Right cardiac atrium (tissue), 5 donors: Measurements from ENCODE around the gene ERGIC3. TPM values are rescaled to one million over a fixed set of nuclear protein-coding genes. Genes with fewer than 3 reads are reported as not detected.

Experiments used
- ATAC-seq, 2 donors: fragments of 200-7000 bp; cut with Tn5 transposase; one replicate each; pipeline versions ENCODE4 v1.8.0 to v1.9.1; 2020; ENCODE audit warnings: moderate library complexity in 2 of 2, mild to moderate bottlenecking in 1 of 2
- DNase-seq, 3 donors: peaks; one replicate each; pipeline ENCODE4 v3.0.0-alpha.2; 2020
- H3K27ac ChIP-seq: one replicate; pipeline ENCODE4 v1.5.1; 2013; ENCODE audit warnings: mild to moderate bottlenecking, low read length, control low read depth, moderate library complexity
- H3K27me3 ChIP-seq: one replicate; pipeline ENCODE4 v1.6.1; 2013; ENCODE audit not compliant: control insufficient read depth, insufficient read depth
- H3K4me1 ChIP-seq: one replicate; pipeline ENCODE4 v1.6.1; 2013; ENCODE audit warnings: low read length; ENCODE audit not compliant: control insufficient read depth, insufficient read depth
- H3K4me3 ChIP-seq: one replicate; pipeline ENCODE4 v1.5.1; 2013; ENCODE audit warnings: low read length, control low read depth
- H3K9me3 ChIP-seq: one replicate; pipeline ENCODE4 v1.6.1; 2013; ENCODE audit warnings: low read length; ENCODE audit not compliant: control insufficient read depth
- WGBS: extraction: QIAGEN DNeasy Blood & Tissue Kit; methylation state at CpG from one replicate; pipeline ENCODE4 v1.1.7; 2013; 5-methylcytosine and 5-hydroxymethylcytosine counted together
- intact Hi-C, 4 donors: fragments of 100-400 bp; cut with DNase I; formaldehyde crosslinking; loops; one replicate each; pipeline versions ENCODE4 v1.11.0 to v1.14.0; 2022 to 2023
- polyA plus RNA-seq: library from polyadenylated mRNA; stranded (reverse); fragments of 200-250 nt; gene quantifications from one replicate; pipeline ENCODE4 v1.2.3, GENCODE V29; 2013
- total RNA-seq, 4 donors: library from RNA; stranded (reverse); fragmentation: NEBNext Ultra II Directional; extraction: Animal tissue kit (Norgen Biotek cat#: 25700); gene quantifications; one replicate each; pipeline ENCODE4 v1.2.1, GENCODE V29; 2021
- donor health status: healthy with polysubstance abuse.
- donor health status: DM: no; HTN: yes; CAD: no.
- donor health status: DM: no; HTN: no; CAD: no.
- donor health status: DM: no; HTN: yes; CAD: no; lungs with severe emphysema.
- donor health status: DM: yes; HTN: yes; CAD: no.

The ERGIC3 gene
- total and polyA plus RNA-seq, 5 donors = 83.7 to 138 (median 132) TPM

DNA sequence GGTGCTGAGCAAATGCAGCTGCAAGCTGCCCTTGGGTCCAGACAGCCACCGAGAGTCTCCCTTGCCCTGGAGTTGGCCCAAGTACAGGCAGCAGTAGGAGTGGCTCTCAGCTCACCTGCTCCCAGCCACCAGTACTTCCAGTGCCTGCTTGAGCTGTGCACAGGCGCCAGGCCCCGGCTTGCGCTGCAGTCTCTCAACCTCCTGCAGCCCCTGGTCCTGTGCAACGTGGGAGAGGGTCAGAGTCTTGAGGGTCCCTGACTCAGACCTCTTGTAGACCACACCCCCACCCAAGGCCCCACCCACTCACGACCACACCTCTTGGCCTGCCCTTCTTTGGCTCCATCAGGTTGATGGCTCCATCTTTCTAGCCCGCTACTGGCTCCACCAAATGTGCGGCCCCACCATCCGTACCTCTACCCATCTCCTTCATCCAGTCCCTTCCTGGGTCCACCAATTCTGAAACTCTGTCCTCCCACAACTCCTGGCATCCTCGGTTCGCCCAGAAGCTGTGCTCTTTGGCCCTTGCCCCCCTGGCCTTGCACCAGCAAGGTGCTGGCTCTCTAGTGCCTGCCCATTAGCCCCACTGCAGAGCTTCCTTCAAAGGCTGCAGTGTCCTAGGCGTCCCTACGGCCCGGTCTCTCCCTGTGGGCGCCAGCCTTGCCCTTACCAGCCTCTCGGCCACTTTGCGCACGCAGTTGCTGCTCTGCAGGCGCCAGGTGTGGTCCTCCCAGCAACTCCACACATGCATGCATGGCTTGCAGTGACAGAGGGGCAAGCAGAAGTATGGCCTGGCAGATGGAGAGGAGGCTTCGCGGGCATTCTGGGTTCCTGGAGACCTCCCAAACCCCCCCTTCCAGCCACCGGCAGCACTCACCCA, 57.3 kb downstream of the ERGIC3 start:
- no peak for DNase-seq
- Histone ChIP-seq H3K4me1 (no peaks in the 10 kb centered on the region), H3K9me3 (no peaks in the 10 kb centered on the region), H3K27me3 (no peaks in the 10 kb centered on the region), H3K27ac (no peak overlapping the region), H3K4me3 (no peak overlapping the region)
- no peak for ATAC-seq
- 82% methylated on average over 22 of the region's 22 CpGs for WGBS
- intact Hi-C loops = no loop called here

DNA sequence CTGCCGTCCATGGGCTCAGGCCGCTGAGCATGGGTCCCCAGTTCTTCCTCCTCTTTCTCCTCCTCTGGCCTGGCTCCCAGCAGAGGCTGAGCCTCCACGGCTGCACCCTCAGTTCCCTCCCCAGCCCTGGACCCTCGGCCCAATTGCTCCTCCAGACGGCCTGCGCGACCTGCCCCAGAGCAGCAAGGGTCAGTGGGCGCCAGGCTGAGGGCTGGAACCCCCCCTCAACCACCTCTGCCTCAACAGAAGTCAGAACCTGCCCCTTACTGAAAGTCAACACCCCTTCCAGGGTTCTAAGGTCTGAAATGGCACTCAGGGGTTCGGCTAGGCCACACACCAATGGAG, 57.9 kb downstream of the ERGIC3 start:
- no peaks in the 10 kb centered on the region for H3K27me3 ChIP-seq
- WGBS = 91% methylated on average over 9 of the region's 9 CpGs

DNA sequence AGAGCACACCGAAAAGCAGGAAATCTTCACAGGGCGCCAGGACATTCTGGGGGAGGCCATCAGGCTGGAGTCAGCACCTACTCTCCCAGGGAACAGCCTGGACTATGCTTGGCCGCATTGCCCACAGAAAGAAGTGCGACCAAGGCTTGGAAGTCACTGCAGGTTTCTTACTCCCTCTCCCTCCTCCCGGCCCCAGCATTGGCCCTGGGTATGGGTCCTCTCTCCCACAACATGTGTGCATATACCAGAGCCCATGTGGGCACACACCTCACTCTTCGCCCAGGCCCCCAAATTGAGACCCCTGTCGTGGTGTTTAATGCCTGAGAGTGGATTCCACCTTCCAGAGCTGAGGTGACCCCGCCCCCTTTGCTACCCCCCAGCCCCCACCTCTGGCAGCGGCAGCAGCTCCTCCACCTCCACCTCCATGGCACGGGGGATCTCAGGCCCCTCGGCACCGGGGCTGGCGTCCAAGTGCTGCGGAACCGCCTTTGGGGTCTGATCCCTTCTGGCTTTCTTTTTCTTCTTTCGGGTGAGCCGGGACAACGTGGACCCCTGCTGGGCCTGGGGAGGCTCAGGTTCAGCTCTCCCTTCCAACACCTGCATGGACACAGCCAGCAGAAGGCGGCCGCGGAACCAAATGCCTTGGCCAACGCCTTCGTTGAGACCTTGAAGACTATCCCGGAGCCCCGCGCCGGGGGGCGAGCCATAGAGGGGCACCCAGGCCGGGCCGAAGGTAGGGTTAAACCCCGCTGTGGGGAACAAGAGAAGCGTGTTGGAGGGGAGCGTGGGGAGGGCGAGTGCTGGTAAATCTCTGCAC, 58.5 kb downstream of the ERGIC3 start:
- H3K9me3 ChIP-seq = no peaks in the 10 kb centered on the region
- no peaks in the 10 kb centered on the region for H3K27me3 ChIP-seq
- no peaks in the 10 kb centered on the region for H3K4me1 ChIP-seq
- H3K27ac ChIP-seq = no peak overlapping the region
- WGBS = 29% methylated on average over 34 of the region's 34 CpGs
- DNase-seq (no peak), ATAC-seq (peak in 1 of 2 donors; percentile 4)
- intact Hi-C loops = no loop called here
- H3K4me3 ChIP-seq = peak overlapping the region; percentile 32

More for the DNA sequence above, 57.9 kb downstream of the ERGIC3 start:
- no peak overlapping the region for H3K4me3 ChIP-seq
- intact Hi-C loops = no loop called here
- no peaks in the 10 kb centered on the region for H3K9me3 ChIP-seq
- DNase-seq = no peak
- no peak overlapping the region for H3K27ac ChIP-seq
- no peak for ATAC-seq
- no peaks in the 10 kb centered on the region for H3K4me1 ChIP-seq

DNA sequence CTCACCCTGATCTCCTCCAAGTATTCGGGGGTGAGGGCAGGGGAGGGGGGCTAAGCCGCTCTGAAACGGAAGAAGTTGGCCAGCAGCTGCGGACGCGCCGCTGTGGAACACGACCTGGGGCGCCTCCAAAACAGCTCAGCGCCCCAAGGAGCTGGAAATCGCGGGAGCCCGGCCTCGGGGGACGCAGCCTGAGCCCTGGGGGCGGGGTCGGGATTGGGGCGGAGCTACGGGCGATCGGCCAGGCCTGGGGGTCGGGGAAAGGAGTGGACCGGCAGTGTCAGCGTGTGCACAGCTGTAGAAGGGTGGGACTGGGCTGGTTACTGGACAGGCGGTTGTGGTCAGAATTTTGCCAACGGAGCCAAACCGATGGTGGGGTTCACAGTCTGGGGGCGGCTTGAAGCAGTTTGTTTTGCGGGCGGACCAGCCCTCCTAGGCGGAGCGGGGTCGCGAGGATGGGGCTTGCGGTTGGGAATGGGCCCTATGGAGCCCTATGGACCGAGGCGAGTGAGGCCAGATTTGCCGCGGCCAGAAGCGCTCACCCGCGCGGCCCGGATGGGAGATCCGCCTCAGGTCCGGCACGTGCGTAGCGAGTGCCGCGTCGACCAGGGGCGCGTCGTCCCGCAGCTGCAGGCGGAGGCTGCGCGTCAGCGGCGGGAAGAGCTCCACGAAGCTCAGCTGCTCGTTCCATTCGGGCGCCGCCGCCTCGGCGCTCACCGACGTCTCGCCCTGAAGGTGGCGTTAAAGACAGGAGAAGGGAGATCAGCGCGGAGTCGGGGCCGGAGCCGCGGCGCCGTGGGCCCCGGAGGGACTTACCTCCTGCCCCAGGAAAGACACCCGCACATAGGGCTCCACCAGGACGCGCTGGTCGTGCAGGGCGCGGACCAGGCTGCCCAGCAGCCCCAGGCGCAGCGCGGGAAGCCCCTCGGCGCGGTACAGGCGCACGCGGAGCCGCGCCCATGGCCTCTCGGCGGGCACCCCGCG, 59.4 kb downstream of the ERGIC3 start:
- peak; percentile 79 to 89 (median 89) for DNase-seq
- H3K27me3 ChIP-seq = no peaks in the 10 kb centered on the region
- intact Hi-C loops = no loop called here
- WGBS = under 1% methylated on average over 103 of the region's 103 CpGs
- H3K27ac ChIP-seq = no peak overlapping the region
- H3K4me3 ChIP-seq = peak overlapping the region; percentile 32
- no peaks in the 10 kb centered on the region for H3K4me1 ChIP-seq
- H3K9me3 ChIP-seq = no peaks in the 10 kb centered on the region
- ATAC-seq = peak; percentile 81 to 86

DNA sequence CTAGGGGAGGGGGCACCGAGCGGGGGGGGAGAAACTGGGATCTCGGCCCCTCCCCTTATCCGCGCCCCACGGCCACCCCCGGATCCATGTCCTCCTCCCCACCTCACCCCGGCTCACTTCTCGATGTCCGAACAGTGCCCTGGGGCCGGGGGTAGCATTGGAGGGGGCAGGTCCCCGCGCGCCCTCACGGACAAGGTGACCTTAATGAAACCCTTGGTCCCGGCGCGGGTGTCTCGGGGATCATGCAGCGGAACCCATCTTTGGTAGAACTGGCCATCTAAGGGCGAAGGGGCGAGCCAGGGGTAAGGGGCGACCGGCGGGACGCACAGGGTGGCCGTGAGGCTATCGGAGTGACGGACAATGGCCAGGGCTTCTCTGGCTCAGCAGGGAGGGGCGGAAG, 60.1 kb downstream of the ERGIC3 start:
- Histone ChIP-seq H3K27me3 (no peaks in the 10 kb centered on the region), H3K4me3 (peak overlapping the region; percentile 32), H3K4me1 (no peaks in the 10 kb centered on the region), H3K9me3 (no peaks in the 10 kb centered on the region), H3K27ac (no peak overlapping the region)
- 29% methylated on average over 30 of the region's 30 CpGs for WGBS
- intact Hi-C loops = no loop called here
- DNase-seq (peak in 2 of 3 donors; percentile 61 to 64), ATAC-seq (no peak)

DNA sequence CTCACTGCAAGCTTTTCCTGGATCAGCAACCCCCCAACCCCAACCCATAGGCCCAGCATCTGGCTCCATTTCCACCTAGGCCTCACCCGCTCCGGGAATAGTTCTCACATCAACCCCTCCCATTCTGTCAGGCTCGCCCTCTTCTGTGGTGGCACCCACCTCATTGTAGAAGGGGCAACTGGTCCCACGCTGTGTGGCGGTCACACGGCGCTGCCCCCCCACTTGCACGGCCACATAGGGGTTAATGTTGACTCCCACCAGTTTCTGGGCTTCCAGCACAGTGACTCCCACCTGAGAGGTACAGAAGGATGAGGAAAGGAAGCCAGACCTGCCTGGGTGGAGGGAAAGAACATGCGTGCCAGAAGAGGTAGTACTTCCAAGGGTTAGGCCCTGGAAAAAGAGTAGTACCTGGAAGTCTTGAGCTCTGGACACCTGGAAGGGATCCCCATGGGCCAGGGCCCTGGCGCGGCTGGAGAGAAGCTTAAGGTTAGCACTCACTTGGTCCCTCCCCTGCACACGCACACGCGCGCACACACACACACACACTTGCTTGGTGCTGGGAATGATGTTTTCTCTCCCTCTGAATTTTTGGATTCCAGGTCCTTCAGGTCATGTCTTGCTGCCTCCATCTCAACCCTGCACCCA, 61.1 kb downstream of the ERGIC3 start:
- WGBS = 95% methylated on average over 15 of the region's 15 CpGs
- Histone ChIP-seq H3K9me3 (no peaks in the 10 kb centered on the region), H3K27me3 (no peaks in the 10 kb centered on the region), H3K27ac (no peak overlapping the region), H3K4me3 (no peak overlapping the region), H3K4me1 (no peaks in the 10 kb centered on the region)
- intact Hi-C loops = no loop called here
- ATAC-seq (no peak), DNase-seq (no peak)

DNA sequence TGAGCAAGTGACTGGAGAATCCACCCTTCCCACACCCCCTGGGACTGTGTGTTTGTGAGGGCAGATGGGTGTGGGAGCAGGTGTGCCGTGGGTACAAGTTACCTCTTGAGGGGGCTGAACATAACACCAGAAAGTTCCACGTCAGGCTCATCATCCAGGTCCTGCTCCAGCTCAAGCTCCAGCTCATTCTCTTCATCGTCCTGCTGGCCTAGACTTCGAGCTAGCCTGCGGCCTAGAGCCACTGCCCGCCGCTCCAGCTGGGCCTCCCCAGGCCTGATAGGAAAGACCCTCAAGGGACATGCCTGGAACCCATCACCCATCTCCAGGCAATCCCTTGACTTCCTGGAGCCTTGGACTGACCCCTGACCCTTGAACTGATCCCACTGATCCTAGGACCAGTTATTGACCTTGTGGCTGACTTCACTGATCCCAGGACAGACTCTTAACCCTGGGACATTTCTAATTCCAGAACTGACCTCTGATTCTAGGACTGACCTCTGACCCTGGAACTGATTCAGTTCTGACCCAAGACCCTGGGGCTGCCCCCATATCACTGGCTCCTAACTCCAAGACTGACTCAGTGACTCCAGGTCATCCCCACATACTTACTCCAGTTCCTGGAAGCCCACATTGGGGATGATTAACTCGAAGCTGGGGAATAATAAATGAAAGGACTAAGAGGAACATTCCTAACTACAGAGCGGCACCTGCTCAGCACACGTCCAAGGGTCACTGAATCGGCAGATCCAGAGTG, 62.0 kb downstream of the ERGIC3 start:
- WGBS = 92% methylated on average over 11 of the region's 11 CpGs
- intact Hi-C loops = no loop called here
- no peak overlapping the region for H3K4me3 ChIP-seq

DNA sequence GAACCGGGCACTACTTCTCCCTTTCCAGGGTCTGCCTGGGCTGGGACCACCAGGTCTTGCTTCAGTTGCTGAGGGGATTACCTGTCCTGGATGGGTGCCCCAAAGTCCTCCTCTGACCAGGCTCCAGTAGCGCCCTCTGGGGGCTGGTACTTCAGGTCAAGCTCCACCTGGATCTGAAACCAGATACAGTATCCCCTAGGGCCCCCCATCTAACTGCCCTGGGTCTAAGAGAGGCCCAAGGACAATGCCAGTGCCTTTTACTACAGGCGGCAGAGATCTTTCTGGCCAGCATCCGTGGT, 62.5 kb downstream of the ERGIC3 start:
- DNase-seq = no peak
- ATAC-seq = no peak
- Histone ChIP-seq H3K9me3 (no peaks in the 10 kb centered on the region), H3K27ac (no peak overlapping the region), H3K27me3 (no peaks in the 10 kb centered on the region), H3K4me3 (no peak overlapping the region), H3K4me1 (no peaks in the 10 kb centered on the region)
- 55% methylated on average over 4 of the region's 4 CpGs for WGBS
- intact Hi-C loops = no loop called here

More for the DNA sequence above, 62.0 kb downstream of the ERGIC3 start:
- Histone ChIP-seq H3K27ac (no peak overlapping the region), H3K4me1 (no peaks in the 10 kb centered on the region), H3K9me3 (no peaks in the 10 kb centered on the region), H3K27me3 (no peaks in the 10 kb centered on the region)
- DNase-seq (no peak), ATAC-seq (no peak)

DNA sequence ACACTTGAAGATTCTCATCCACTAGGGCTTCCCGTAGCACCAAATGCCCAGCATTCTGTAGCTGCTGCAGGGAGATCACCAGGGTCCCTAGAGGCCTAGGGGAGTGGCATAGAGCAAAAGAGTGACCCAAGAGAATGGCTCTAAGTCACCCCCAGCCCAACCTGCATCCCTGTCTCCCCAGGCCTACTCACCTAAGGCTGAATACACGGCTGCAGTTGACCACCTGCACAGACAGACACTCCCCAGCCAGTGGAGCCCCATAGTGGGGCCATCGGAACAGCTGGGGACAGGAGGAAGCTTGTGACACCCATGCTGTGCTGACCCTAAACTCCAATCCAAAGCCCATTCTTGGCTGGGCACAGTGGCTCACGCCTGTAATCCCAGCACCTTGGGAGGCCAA, 64.2 kb downstream of the ERGIC3 start:
- Histone ChIP-seq H3K27me3 (no peaks in the 10 kb centered on the region), H3K27ac (no peak overlapping the region), H3K9me3 (no peaks in the 10 kb centered on the region), H3K4me1 (no peaks in the 10 kb centered on the region), H3K4me3 (no peak overlapping the region)
- no peak for ATAC-seq
- intact Hi-C loops = no loop called here
- WGBS = 87% methylated on average over 4 of the region's 4 CpGs
- DNase-seq = no peak
